Hepatocyte (in vitro differentiated cells): Measurements from ENCODE around the gene PHLPP1. TPM values are rescaled to one million over a fixed set of nuclear protein-coding genes. Genes with fewer than 3 reads are reported as not detected.
A peak's percentile ranks its signal among the peaks of the same experiment; 100 is the strongest.

Experiments
- DNase-seq: peaks from one replicate; pipeline ENCODE4 v3.0.0-alpha.2; 2016; ENCODE audit warnings: low spot score
- H2AFZ ChIP-seq: fragments of 200-600 bp; sonication (generic); 2 replicates; pipeline ENCODE4 v1.6.0; 2016; ENCODE audit warnings: antibody characterized with exemption, mild to moderate bottlenecking
- H3K27ac ChIP-seq: fragments of 200-600 bp; sonication (generic); 2 replicates; pipeline ENCODE4 v1.5.1; 2016; ENCODE audit warnings: mild to moderate bottlenecking
- H3K27me3 ChIP-seq: fragments of 200-600 bp; sonication (generic); 2 replicates; pipeline ENCODE4 v1.6.1; 2016
- H3K36me3 ChIP-seq: fragments of 200-600 bp; sonication (generic); replicated peaks from 2 replicates; pipeline ENCODE4 v1.5.1; 2016; ENCODE audit warnings: low read depth; ENCODE audit not compliant: insufficient read depth
- H3K4me1 ChIP-seq: fragments of 200-600 bp; sonication (generic); 2 replicates; pipeline ENCODE4 v1.5.1; 2016; ENCODE audit warnings: mild to moderate bottlenecking, moderate library complexity; ENCODE audit not compliant: insufficient read depth
- H3K4me2 ChIP-seq: fragments of 200-600 bp; sonication (generic); 2 replicates; pipeline ENCODE4 v1.6.0; 2016
- H3K4me3 ChIP-seq: fragments of 200-600 bp; sonication (generic); 2 replicates; pipeline ENCODE4 v1.5.1; 2016; ENCODE audit warnings: mild to moderate bottlenecking
- H3K79me2 ChIP-seq: fragments of 200-600 bp; sonication (generic); 2 replicates; pipeline ENCODE4 v1.6.0; 2017; ENCODE audit warnings: mild to moderate bottlenecking
- H3K9me2 ChIP-seq: fragments of 200-600 bp; sonication (generic); replicated peaks from 2 replicates; pipeline ENCODE4 v1.6.0; 2017; ENCODE audit warnings: mild to moderate bottlenecking; ENCODE audit not compliant: insufficient read depth
- H3K9me3 ChIP-seq: fragments of 200-600 bp; sonication (generic); 2 replicates; pipeline ENCODE4 v1.5.1; 2016; ENCODE audit warnings: low read depth, mild to moderate bottlenecking
- H4K20me1 ChIP-seq: fragments of 200-600 bp; sonication (generic); 2 replicates; pipeline ENCODE4 v1.6.0; 2016; ENCODE audit warnings: mild to moderate bottlenecking; ENCODE audit not compliant: insufficient read depth, poor library complexity, severe bottlenecking
- CTCF ChIP-seq: fragments of 200-600 bp; sonication (generic); IDR thresholded peaks from 2 replicates; pipeline ENCODE4 v1.5.1; 2016; ENCODE audit warnings: antibody characterized with exemption, mild to moderate bottlenecking; ENCODE audit not compliant: poor library complexity
- EZH2 ChIP-seq: fragments of 200-600 bp; sonication (generic); IDR thresholded peaks from 2 replicates; pipeline ENCODE4 v1.6.1; 2016; ENCODE audit warnings: antibody characterized with exemption, mild to moderate bottlenecking, borderline replicate concordance
- EZH2phosphoT487 ChIP-seq: fragments of 200-600 bp; sonication (generic); IDR thresholded peaks from one replicate; pipeline ENCODE4 v1.6.1; 2018; ENCODE audit warnings: antibody characterized with exemption, mild to moderate bottlenecking, low read depth, moderate library complexity; ENCODE audit not compliant: unreplicated experiment, severe bottlenecking
- WGBS: methylation state at CpG from one replicate; pipeline ENCODE4 v1.1.6; 2016; ENCODE audit warnings: low lambda C conversion rate; ENCODE audit errors: missing lambda C conversion rate; 5-methylcytosine and 5-hydroxymethylcytosine counted together
- polyA plus RNA-seq: library from polyadenylated mRNA; unstranded; fragments of >200 nt; fragmentation: Nextera tagmentation; extraction: Ambion mirVana; gene quantifications from 2 replicates; pipeline ENCODE4 v1.2.1, GENCODE V29; 2016
- total RNA-seq: library from RNA; depleted of rRNA; stranded (reverse); fragments of >200 nt; gene quantifications from 2 replicates; pipeline ENCODE4 v1.2.3, GENCODE V29; 2014

Gene PHLPP1
- total and polyA plus RNA-seq, 2 experiments from 2014 or later: 7.3 to 14.3 TPM

- WGBS: 56% methylated on average over 1 of the region's 1 CpG
- Histone ChIP-seq H3K4me2 (no peak overlapping the region), H3K79me2 (peaks cover 64% of the 10 kb centered on the region), H3K4me1 (peaks cover 29% of the 10 kb centered on the region), H2AFZ (no peak overlapping the region), H3K36me3 (no peaks in the 10 kb centered on the region), H4K20me1 (no peaks in the 10 kb centered on the region), H3K4me3 (no peak overlapping the region), H3K9me2 (no peaks in the 10 kb centered on the region), H3K27ac (no peak overlapping the region), H3K9me3 (no peaks in the 10 kb centered on the region), H3K27me3 (no peaks in the 10 kb centered on the region)
- no peak for DNase-seq
- TF ChIP-seq CTCF: no peak
- TF ChIP-seq EZH2: no peak
- TF ChIP-seq EZH2phosphoT487: no peak
These were observed 94.6 kb downstream of the PHLPP1 start for GRCh38 chr18:62809900-62810299.

- no peaks in the 10 kb centered on the region for H4K20me1 ChIP-seq
- no peak overlapping the region for H3K4me2 ChIP-seq
- TF ChIP-seq CTCF (no peak), EZH2 (no peak), EZH2phosphoT487 (no peak)
- 84% methylated on average over 4 of the region's 4 CpGs for WGBS
- no peaks in the 10 kb centered on the region for H3K9me2 ChIP-seq
- H3K4me1 ChIP-seq: peaks cover 37% of the 10 kb centered on the region
- H3K9me3 ChIP-seq: no peaks in the 10 kb centered on the region
- DNase-seq: no peak
- peak overlapping the region; percentile 90 for H3K27ac ChIP-seq
- no peaks in the 10 kb centered on the region for H3K27me3 ChIP-seq
- no peak overlapping the region for H3K4me3 ChIP-seq
- no peak overlapping the region for H2AFZ ChIP-seq
- no peaks in the 10 kb centered on the region for H3K36me3 ChIP-seq
- peaks cover 59% of the 10 kb centered on the region for H3K79me2 ChIP-seq
These were observed 95.3 kb downstream of the PHLPP1 start for GRCh38 chr18:62810682-62811081.

- Histone ChIP-seq H3K9me2 (no peaks in the 10 kb centered on the region), H4K20me1 (no peaks in the 10 kb centered on the region), H3K9me3 (no peaks in the 10 kb centered on the region), H3K27ac (peak overlapping the region; percentile 90), H3K27me3 (no peaks in the 10 kb centered on the region), H3K79me2 (peaks cover 54% of the 10 kb centered on the region), H3K36me3 (no peaks in the 10 kb centered on the region), H2AFZ (no peak overlapping the region), H3K4me2 (peak overlapping the region; percentile 47), H3K4me3 (no peak overlapping the region), H3K4me1 (peaks cover 44% of the 10 kb centered on the region)
- TF ChIP-seq CTCF: no peak
- TF ChIP-seq EZH2phosphoT487: no peak
- TF ChIP-seq EZH2: no peak
- no peak for DNase-seq
These were observed 96.3 kb downstream of the PHLPP1 start for GRCh38 chr18:62811674-62812073.

GRCh38 chr18:62812242-62812641 lies 96.9 kb downstream of the PHLPP1 start:
- H3K4me3 ChIP-seq: no peak overlapping the region
- peaks cover 55% of the 10 kb centered on the region for H3K79me2 ChIP-seq
- TF ChIP-seq CTCF: no peak
- no peak for TF ChIP-seq EZH2phosphoT487
- TF ChIP-seq EZH2: no peak
- peak overlapping the region; percentile 90 for H3K27ac ChIP-seq
- H3K36me3 ChIP-seq: no peaks in the 10 kb centered on the region
- H3K9me3 ChIP-seq: no peaks in the 10 kb centered on the region
- H2AFZ ChIP-seq: no peak overlapping the region
- no peaks in the 10 kb centered on the region for H3K27me3 ChIP-seq
- peaks cover 44% of the 10 kb centered on the region for H3K4me1 ChIP-seq
- no peaks in the 10 kb centered on the region for H3K9me2 ChIP-seq
- peak overlapping the region; percentile 47 for H3K4me2 ChIP-seq
- WGBS: 35% methylated on average over 3 of the region's 3 CpGs
- no peaks in the 10 kb centered on the region for H4K20me1 ChIP-seq
- peak; percentile 71 for DNase-seq
